HG03439 (cell line): ENCODE results near the gene NUDC.
"Not testable (repeated sequence)": the region's sequence is repeated elsewhere in the genome, so short reads cannot be mapped to it uniquely, and the experiment has no call there.

Source experiments
- ATAC-seq: cut with Tn5 transposase; IDR thresholded peaks from one replicate; pipeline ENCODE4 v1.9.1; 2021; ENCODE audit warnings: mild to moderate bottlenecking, moderate library complexity; ENCODE audit not compliant: unreplicated experiment

NUDC gene

GRCh38 chr1:26910343-26911160, 11.0 kb upstream of the NUDC start:
- ATAC-seq = no peak

GRCh38 chr1:26911399-26912146, 10.0 kb upstream of the NUDC start:
- ATAC-seq = no peak

GRCh38 chr1:26912147-26912490, 9.4 kb upstream of the NUDC start:
- ATAC-seq = no peak

GRCh38 chr1:26913389-26913753, 8.2 kb upstream of the NUDC start:
- ATAC-seq = no peak

GRCh38 chr1:26913754-26914619, 7.6 kb upstream of the NUDC start, which contains the start of gene NR0B2:
Gene NR0B2 (minus strand): TSS chr1:26913975. CDS start chr1:26913940, 35 bp downstream.
- ATAC-seq = no peak

- no peak for ATAC-seq
Observed at GRCh38 chr1:26915204-26915842, 6.2 kb upstream of the NUDC start.

- peak; percentile 25 for ATAC-seq
Observed at GRCh38 chr1:26921126-26921539, 410 bp upstream of the NUDC start.

- ATAC-seq = no peak
Observed at GRCh38 chr1:26922431-26922729, 837 bp downstream of the NUDC start.

- no peak for ATAC-seq
Observed at GRCh38 chr1:26922901-26923300, 1.4 kb downstream of the NUDC start.

GRCh38 chr1:26923711-26924110, 2.2 kb downstream of the NUDC start:
- no peak for ATAC-seq

- ATAC-seq = no peak
Observed at GRCh38 chr1:26932531-26932930, 11.0 kb downstream of the NUDC start.

- no peak for ATAC-seq
Observed at GRCh38 chr1:26936823-26937222, 15.3 kb downstream of the NUDC start.

GRCh38 chr1:26938004-26938658, 16.6 kb downstream of the NUDC start:
- no peak for ATAC-seq

GRCh38 chr1:26938659-26939025, 17.1 kb downstream of the NUDC start:
- ATAC-seq = no peak

GRCh38 chr1:26941311-26941710, 19.8 kb downstream of the NUDC start:
- ATAC-seq = no peak

GRCh38 chr1:26942656-26943055, 21.1 kb downstream of the NUDC start:
- no peak for ATAC-seq

GRCh38 chr1:26945138-26945537, 23.6 kb downstream of the NUDC start:
- ATAC-seq = no peak

- ATAC-seq = no peak
Observed at GRCh38 chr1:26945728-26946127, 24.2 kb downstream of the NUDC start.

- no peak for ATAC-seq
Observed at GRCh38 chr1:26946270-26946669, 24.7 kb downstream of the NUDC start.

GRCh38 chr1:26948725-26949057, 27.1 kb downstream of the NUDC start:
- ATAC-seq = not testable (repeated sequence)
